Neural crest cell (in vitro differentiated cells): ENCODE data around the gene ZNF768. TPM values are rescaled to one million over a fixed set of nuclear protein-coding genes. Genes with fewer than 3 reads are reported as not detected.
A peak's percentile ranks its signal among the peaks of the same experiment; 100 is the strongest.

Experiments
- DNase-seq: peaks from one replicate; pipeline ENCODE4 v3.0.0; 2021; ENCODE audit warnings: low read depth, mixed read lengths, low spot score
- H3K27ac Mint-ChIP-seq: one replicate; pipeline ENCODE4 v1.8.0; 2021; ENCODE audit warnings: mild to moderate bottlenecking, mixed read lengths; ENCODE audit not compliant: unreplicated experiment
- H3K27me3 Mint-ChIP-seq: 2 replicates; pipeline ENCODE4 v1.8.0; 2021; ENCODE audit warnings: low read depth, mild to moderate bottlenecking, mixed read lengths
- H3K36me3 Mint-ChIP-seq: 2 replicates; pipeline ENCODE4 v1.8.0; 2021; ENCODE audit warnings: low read depth, mild to moderate bottlenecking, mixed read lengths
- H3K4me1 Mint-ChIP-seq: 2 replicates; pipeline ENCODE4 v1.8.0; 2021; ENCODE audit warnings: mixed read lengths
- H3K4me3 Mint-ChIP-seq: one replicate; pipeline ENCODE4 v1.8.0; 2021; ENCODE audit warnings: mild to moderate bottlenecking, mixed read lengths
- H3K9me3 Mint-ChIP-seq: 2 replicates; pipeline ENCODE4 v1.8.0; 2021; ENCODE audit warnings: mixed read lengths
- total RNA-seq: library from RNA; stranded (reverse); gene quantifications from 2 replicates; pipeline ENCODE4 v1.2.1, GENCODE V29; 2021
- TF ChIP-seq, protein P1 (sequence below): fragments of 200-600 bp; sonication (generic); conservative IDR thresholded peaks from 2 replicates; pipeline ENCODE4 v1.5.0; 2021; ENCODE audit warnings: antibody characterized with exemption, mild to moderate bottlenecking

The ZNF768 gene
- total RNA-seq, 1 donor from 2014 or later = 68.5 TPM

DNA sequence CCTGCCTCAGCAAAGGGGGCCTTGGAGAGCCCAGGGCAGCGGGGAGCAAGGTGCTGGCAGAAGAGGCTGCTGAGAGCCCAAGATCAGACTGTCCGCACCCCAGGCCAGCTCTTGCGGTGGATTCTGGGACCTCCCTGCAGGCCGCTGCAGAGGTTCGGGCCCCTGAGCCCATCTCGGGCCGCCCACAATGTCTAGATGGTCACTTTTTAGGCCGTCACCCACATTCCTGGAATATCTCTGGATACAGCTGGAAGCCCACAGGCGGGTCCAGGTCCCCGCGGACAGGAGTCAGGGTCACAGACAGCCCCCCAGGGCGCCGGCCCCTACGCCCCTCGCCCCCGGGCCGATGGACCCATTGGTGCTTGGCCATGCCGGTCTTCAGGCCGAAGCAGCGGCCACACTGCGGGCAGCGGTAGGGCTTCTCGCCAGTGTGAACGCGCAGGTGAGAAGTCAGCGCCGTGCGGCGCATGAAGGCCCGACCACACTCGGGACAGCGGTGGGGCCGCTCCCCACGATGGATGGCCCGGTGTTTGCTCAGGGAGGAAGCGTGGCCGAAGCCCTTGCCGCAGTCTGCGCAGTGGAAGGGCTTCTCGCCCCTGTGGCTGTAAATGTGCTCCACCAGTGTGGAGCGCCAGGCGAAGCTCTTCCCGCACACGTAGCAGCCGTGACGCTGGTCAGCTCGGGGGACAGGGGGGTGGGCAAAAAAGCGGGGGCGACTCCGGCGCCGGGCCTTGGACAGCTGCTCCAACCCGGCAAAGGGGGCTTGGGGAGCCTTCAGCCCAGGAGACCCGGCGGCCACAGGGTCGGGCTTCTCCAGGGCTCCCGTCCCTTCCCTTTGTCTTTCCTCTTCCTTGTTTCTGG lies 6.1 kb upstream of the ZNF768 start:
- TF ChIP-seq, protein P1, sequence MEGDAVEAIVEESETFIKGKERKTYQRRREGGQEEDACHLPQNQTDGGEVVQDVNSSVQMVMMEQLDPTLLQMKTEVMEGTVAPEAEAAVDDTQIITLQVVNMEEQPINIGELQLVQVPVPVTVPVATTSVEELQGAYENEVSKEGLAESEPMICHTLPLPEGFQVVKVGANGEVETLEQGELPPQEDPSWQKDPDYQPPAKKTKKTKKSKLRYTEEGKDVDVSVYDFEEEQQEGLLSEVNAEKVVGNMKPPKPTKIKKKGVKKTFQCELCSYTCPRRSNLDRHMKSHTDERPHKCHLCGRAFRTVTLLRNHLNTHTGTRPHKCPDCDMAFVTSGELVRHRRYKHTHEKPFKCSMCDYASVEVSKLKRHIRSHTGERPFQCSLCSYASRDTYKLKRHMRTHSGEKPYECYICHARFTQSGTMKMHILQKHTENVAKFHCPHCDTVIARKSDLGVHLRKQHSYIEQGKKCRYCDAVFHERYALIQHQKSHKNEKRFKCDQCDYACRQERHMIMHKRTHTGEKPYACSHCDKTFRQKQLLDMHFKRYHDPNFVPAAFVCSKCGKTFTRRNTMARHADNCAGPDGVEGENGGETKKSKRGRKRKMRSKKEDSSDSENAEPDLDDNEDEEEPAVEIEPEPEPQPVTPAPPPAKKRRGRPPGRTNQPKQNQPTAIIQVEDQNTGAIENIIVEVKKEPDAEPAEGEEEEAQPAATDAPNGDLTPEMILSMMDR = no peak
- no peak overlapping the region for H3K27ac Mint-ChIP-seq
- H3K4me3 Mint-ChIP-seq = peak overlapping the region; percentile 87
- H3K27me3 Mint-ChIP-seq = no peaks in the 10 kb centered on the region
- peaks cover 33% of the 10 kb centered on the region for H3K4me1 Mint-ChIP-seq
- DNase-seq = no peak
- H3K9me3 Mint-ChIP-seq = no peaks in the 10 kb centered on the region
- H3K36me3 Mint-ChIP-seq = peaks cover 2% of the 10 kb centered on the region

DNA sequence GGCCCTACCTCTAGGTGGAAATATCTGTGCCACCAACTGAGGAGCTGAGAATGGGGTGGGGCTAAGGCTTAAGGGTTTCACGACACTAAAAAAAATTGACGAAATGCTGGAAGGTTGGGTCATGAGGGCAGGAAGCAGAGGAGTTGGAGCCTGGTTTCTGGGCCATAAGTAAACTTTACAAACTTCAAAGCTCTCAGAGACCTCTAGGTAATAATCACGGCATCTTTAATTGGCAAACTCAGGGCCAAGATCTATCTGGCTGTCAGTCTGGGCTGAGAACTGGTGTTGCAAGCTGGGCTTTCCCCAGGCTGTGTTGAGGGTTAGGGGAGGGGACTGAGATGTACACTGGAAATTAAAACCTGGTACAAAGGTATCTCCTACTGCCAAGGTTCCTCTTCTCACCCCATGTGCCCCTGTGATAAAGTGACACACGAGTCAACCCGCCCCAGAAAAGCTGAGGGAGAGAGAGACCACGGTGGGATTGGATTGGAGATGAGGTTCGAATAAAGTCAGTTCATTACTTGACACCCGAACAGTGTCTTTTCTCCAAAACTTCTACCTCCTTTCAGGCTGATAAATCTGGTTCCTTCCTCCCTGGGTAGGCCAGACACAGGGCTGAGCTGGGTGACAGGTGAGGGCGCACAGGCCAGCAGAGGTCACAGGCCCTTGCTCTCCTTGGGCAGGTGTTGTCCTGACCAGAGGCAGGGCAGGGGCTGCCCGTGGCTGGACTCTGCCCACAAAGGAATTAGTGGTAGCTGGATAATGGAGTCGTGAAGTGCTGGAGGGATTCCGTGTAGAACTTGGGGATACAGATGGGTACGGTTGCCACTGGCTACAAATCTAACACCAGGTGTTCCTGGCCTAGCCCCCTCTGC lies 4.0 kb upstream of the ZNF768 start:
- no peaks in the 10 kb centered on the region for H3K9me3 Mint-ChIP-seq
- no peaks in the 10 kb centered on the region for H3K36me3 Mint-ChIP-seq
- H3K4me3 Mint-ChIP-seq = peak overlapping the region; percentile 56
- H3K27ac Mint-ChIP-seq = no peak overlapping the region
- no peak for DNase-seq
- no peaks in the 10 kb centered on the region for H3K27me3 Mint-ChIP-seq
- H3K4me1 Mint-ChIP-seq = peaks cover 29% of the 10 kb centered on the region
- TF ChIP-seq, protein P1 = no peak

DNA sequence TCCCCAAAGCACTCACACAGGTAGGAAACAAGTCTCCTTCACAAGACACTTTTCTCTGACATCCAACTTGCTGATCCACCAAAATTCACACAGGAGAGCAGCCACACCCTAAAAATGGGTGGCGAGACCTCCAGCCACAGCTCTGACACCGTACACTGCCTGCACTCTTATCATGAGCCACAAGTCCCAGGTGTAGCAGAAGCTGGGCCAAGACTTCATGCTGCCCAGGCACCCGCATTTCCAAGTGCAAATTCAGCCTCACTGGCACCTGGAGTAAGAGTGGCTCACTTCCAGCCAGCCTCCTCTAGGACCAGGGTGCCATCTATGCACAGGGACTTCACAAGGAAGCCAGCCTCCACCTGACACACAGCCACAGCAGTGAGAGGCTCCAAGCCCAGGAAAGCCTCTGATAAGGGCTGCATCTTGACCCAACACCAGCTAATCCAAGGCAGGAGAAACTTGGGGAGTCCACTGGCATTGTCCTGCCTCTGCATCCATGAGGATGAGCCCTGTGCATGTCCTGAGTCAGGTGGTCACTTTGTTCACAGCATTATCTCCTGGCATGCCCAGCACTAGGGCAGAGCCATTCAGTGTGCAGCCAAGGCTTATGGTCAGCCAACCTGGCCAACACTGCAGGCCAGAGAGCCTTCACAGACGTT lies 2.6 kb upstream of the ZNF768 start:
- H3K4me1 Mint-ChIP-seq = peaks cover 23% of the 10 kb centered on the region
- TF ChIP-seq, protein P1 = no peak
- H3K4me3 Mint-ChIP-seq = peak overlapping the region; percentile 76
- H3K9me3 Mint-ChIP-seq = no peaks in the 10 kb centered on the region
- peak overlapping the region; percentile 75 for H3K27ac Mint-ChIP-seq
- no peaks in the 10 kb centered on the region for H3K36me3 Mint-ChIP-seq
- no peaks in the 10 kb centered on the region for H3K27me3 Mint-ChIP-seq
- no peak for DNase-seq

DNA sequence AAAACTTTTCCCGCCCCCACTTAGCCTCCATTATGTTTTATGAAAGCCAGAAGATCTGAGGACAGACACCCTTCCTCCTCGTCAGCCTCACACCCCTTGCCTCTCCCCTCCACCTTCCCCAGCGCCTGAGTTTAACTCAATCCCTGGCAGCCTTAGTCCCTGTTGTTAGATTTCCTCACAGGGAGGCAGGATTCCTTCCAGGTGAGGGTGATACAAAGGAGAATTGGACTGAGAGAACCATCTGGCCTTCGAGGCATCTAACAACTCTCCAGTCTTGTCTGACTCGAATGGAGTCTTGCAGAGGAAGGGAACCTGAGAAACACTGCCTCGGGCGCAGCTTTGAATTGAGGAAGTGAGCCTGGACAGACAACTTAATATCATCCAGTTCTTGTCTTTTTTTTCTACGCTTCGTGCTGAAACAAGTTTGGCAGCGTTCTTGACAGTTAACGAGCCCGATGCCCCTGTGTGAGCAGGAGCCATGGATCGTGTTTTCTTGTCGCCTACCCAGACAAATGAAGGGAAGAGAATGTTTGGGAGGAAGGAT lies 1.3 kb upstream of the ZNF768 start:
- no peak for DNase-seq
- Mint-ChIP-seq H3K27ac (peak overlapping the region; percentile 38), H3K36me3 (no peaks in the 10 kb centered on the region), H3K9me3 (no peaks in the 10 kb centered on the region), H3K27me3 (no peaks in the 10 kb centered on the region), H3K4me3 (peak overlapping the region; percentile 76), H3K4me1 (peaks cover 18% of the 10 kb centered on the region)
- TF ChIP-seq, protein P1 = no peak
